WTC11 (cell line): ENCODE measurements around the gene NCAM2. TPM values are rescaled to one million over a fixed set of nuclear protein-coding genes. Genes with fewer than 3 reads are reported as not detected.

Source experiments
- ATAC-seq: fragments of 200-7000 bp; cut with Tn5 transposase; 2 replicates; pipeline ENCODE4 v1.10.0; 2021; ENCODE audit warnings: mild to moderate bottlenecking, moderate library complexity
- CTCF ChIA-PET: fragments of 300-600 bp; sonication (Branson Sonifier 250); formaldehyde crosslinking; loops from one replicate; lab custom pipeline; 2021; ENCODE audit warnings: antibody characterized with exemption; lab: Charles Lee
- POLR2A ChIA-PET: fragments of 350-600 bp; sonication (Branson Sonifier 250); formaldehyde crosslinking; loops from one replicate; lab custom pipeline; 2021; ENCODE audit warnings: antibody characterized with exemption; lab: Charles Lee
- DNase-seq: peaks from one replicate; pipeline ENCODE4 v3.0.0; 2021; ENCODE audit warnings: low spot score
- H3K27ac Mint-ChIP-seq: 2 replicates; pipeline ENCODE4 v1.8.0; 2021; ENCODE audit warnings: mixed read lengths
- H3K27me3 Mint-ChIP-seq: 2 replicates; pipeline ENCODE4 v1.8.0; 2021; ENCODE audit warnings: low read depth, mild to moderate bottlenecking, moderate library complexity, mixed read lengths
- H3K36me3 Mint-ChIP-seq: 2 replicates; pipeline ENCODE4 v1.8.0; 2021; ENCODE audit warnings: mixed read lengths
- H3K4me1 Mint-ChIP-seq: 2 replicates; pipeline ENCODE4 v1.8.0; 2022; ENCODE audit warnings: mixed read lengths
- H3K4me3 Mint-ChIP-seq: 2 replicates; pipeline ENCODE4 v1.8.0; 2021; ENCODE audit warnings: mild to moderate bottlenecking, moderate library complexity, mixed read lengths
- H3K9me3 Mint-ChIP-seq: 2 replicates; pipeline ENCODE4 v1.8.0; 2021; ENCODE audit warnings: mixed read lengths
- CREM ChIP-seq: sonication (generic); formaldehyde crosslinking; IDR thresholded peaks from 2 replicates; pipeline ENCODE4 v1.8.1; 2022; ENCODE audit warnings: mild to moderate bottlenecking, missing genetic modification reagents, moderate library complexity
- ETV6 ChIP-seq: sonication (generic); formaldehyde crosslinking; IDR thresholded peaks from 2 replicates; pipeline ENCODE4 v1.8.1; 2022; ENCODE audit warnings: mild to moderate bottlenecking, missing genetic modification reagents
- FOXJ3 ChIP-seq: sonication (generic); formaldehyde crosslinking; IDR thresholded peaks from 2 replicates; pipeline ENCODE4 v1.9.0; 2021; ENCODE audit warnings: missing genetic modification reagents, mild to moderate bottlenecking, borderline replicate concordance
- GTF2I ChIP-seq: fragments of 250-450 bp; sonication (Bioruptor Pico); conservative IDR thresholded peaks from 2 replicates; pipeline ENCODE4 v1.4.0; 2021; ENCODE audit warnings: mild to moderate bottlenecking
- MYBL2 ChIP-seq: sonication (generic); formaldehyde crosslinking; IDR thresholded peaks from 2 replicates; pipeline ENCODE4 v1.8.1; 2023; ENCODE audit warnings: mild to moderate bottlenecking, moderate library complexity, missing genetic modification reagents
- NFE2L1 ChIP-seq: sonication (generic); formaldehyde crosslinking; IDR thresholded peaks from 2 replicates; pipeline ENCODE4 v1.8.1; 2023; ENCODE audit warnings: missing genetic modification reagents
- NR2C2 ChIP-seq: sonication (generic); formaldehyde crosslinking; IDR thresholded peaks from 2 replicates; pipeline ENCODE4 v1.8.0; 2022; ENCODE audit warnings: mild to moderate bottlenecking, missing genetic modification reagents
- RORB ChIP-seq: fragments of 250-450 bp; sonication (Bioruptor Pico); IDR thresholded peaks from 2 replicates; pipeline ENCODE4 v1.9.0; 2021; ENCODE audit warnings: mild to moderate bottlenecking
- TCF7 ChIP-seq: sonication (generic); formaldehyde crosslinking; IDR thresholded peaks from 2 replicates; pipeline ENCODE4 v1.8.0; 2022; ENCODE audit warnings: mild to moderate bottlenecking, low read depth, missing genetic modification reagents, moderate library complexity
- ZBTB21 ChIP-seq: sonication (generic); formaldehyde crosslinking; IDR thresholded peaks from 2 replicates; pipeline ENCODE4 v1.8.1; 2023; ENCODE audit warnings: mild to moderate bottlenecking, missing genetic modification reagents, borderline replicate concordance
- ZNF396 ChIP-seq: fragments of 250-450 bp; sonication (Bioruptor Pico); IDR thresholded peaks from 2 replicates; pipeline ENCODE4 v1.8.0; 2021; ENCODE audit warnings: mild to moderate bottlenecking, moderate library complexity, borderline replicate concordance
- total RNA-seq: library from RNA; stranded (reverse); gene quantifications from 3 replicates; pipeline ENCODE4 v1.2.3, GENCODE V29; 2021
- TF ChIP-seq, protein P1 (sequence below): fragments of 200-600 bp; IDR thresholded peaks from 2 replicates; pipeline ENCODE4 v1.8.0; 2022; ENCODE audit warnings: antibody characterized with exemption
- TF ChIP-seq, protein P2 (sequence below): sonication (generic); formaldehyde crosslinking; conservative IDR thresholded peaks from 2 replicates; pipeline ENCODE4 v1.8.1; 2022; ENCODE audit warnings: mild to moderate bottlenecking, missing genetic modification reagents
- TF ChIP-seq, protein P3 (sequence below): fragments of 250-450 bp; sonication (Bioruptor Pico); IDR thresholded peaks from 2 replicates; pipeline ENCODE4 v2.1.2; 2022; ENCODE audit warnings: mild to moderate bottlenecking, moderate library complexity
- TF ChIP-seq, protein P4 (sequence below): sonication (generic); formaldehyde crosslinking; IDR thresholded peaks from 2 replicates; pipeline ENCODE4 v1.8.1; 2023; ENCODE audit warnings: mild to moderate bottlenecking, missing genetic modification reagents, moderate library complexity
- TF ChIP-seq, protein P5 (sequence below): sonication (generic); formaldehyde crosslinking; IDR thresholded peaks from 2 replicates; pipeline ENCODE4 v1.8.0; 2022; ENCODE audit warnings: mild to moderate bottlenecking, missing genetic modification reagents

The NCAM2 gene
- total RNA-seq, 1 experiment from 2014 or later: 1.6 TPM

DNA sequence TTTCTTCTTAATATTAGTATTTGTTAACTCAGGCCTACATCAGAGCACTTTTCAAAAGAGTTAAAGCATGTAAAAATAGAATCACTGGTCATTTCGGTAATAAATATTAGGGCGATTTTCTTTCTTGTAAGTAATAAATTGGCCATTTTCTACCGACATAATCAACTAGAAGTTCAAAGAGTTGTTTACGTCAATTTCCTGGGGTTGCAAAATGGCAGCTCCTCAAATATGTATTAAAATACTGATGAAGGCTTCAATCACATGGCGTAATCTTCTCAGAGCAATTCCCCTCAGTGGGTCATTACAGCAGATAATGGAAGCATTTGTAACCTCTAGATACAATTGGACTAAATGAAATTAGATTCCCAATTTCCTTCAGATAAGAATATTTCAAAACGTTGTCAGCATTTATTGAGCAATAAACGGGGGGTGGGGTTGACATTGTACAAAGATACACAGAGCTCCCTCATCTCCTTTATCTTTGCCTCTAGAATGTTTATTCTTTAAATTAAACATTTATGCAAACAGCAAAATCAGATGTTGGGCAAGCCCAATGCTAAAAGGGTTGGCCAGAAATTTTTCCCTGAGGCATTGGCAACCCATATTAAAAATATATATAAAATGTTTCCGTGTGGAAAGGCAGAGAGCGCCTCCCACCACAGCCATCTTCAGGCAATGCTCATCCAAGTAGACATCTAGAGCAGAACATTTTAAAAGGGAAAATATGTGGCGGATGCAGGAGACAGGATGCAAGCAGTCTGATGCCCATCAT is 240.6 kb downstream of the NCAM2 start:
- no peak for ATAC-seq
- no peak for TF ChIP-seq TCF7 (CRISPR knock-in tag)
- TF ChIP-seq, protein P1, sequence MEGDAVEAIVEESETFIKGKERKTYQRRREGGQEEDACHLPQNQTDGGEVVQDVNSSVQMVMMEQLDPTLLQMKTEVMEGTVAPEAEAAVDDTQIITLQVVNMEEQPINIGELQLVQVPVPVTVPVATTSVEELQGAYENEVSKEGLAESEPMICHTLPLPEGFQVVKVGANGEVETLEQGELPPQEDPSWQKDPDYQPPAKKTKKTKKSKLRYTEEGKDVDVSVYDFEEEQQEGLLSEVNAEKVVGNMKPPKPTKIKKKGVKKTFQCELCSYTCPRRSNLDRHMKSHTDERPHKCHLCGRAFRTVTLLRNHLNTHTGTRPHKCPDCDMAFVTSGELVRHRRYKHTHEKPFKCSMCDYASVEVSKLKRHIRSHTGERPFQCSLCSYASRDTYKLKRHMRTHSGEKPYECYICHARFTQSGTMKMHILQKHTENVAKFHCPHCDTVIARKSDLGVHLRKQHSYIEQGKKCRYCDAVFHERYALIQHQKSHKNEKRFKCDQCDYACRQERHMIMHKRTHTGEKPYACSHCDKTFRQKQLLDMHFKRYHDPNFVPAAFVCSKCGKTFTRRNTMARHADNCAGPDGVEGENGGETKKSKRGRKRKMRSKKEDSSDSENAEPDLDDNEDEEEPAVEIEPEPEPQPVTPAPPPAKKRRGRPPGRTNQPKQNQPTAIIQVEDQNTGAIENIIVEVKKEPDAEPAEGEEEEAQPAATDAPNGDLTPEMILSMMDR: no peak
- no peak for TF ChIP-seq ZNF396
- TF ChIP-seq, protein P2, sequence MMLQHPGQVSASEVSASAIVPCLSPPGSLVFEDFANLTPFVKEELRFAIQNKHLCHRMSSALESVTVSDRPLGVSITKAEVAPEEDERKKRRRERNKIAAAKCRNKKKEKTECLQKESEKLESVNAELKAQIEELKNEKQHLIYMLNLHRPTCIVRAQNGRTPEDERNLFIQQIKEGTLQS: no peak
- TF ChIP-seq, protein P3, sequence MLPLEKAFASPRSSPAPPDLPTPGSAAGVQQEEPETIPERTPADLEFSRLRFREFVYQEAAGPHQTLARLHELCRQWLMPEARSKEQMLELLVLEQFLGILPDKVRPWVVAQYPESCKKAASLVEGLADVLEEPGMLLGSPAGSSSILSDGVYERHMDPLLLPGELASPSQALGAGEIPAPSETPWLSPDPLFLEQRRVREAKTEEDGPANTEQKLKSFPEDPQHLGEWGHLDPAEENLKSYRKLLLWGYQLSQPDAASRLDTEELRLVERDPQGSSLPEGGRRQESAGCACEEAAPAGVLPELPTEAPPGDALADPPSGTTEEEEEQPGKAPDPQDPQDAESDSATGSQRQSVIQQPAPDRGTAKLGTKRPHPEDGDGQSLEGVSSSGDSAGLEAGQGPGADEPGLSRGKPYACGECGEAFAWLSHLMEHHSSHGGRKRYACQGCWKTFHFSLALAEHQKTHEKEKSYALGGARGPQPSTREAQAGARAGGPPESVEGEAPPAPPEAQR (CRISPR knock-in tag): no peak
- TF ChIP-seq CREM: no peak
- TF ChIP-seq RORB (CRISPR knock-in tag): no peak
- no peak for TF ChIP-seq MYBL2 (CRISPR knock-in tag)
- TF ChIP-seq, all 79 proteins: peak for 0
- DNase-seq: no peak
- H3K4me1 Mint-ChIP-seq: no peaks in the 10 kb centered on the region
- H3K27ac Mint-ChIP-seq: no peak overlapping the region
- CTCF ChIA-PET: no interaction called here
- POLR2A ChIA-PET: no interaction called here
- H3K9me3 Mint-ChIP-seq: no peaks in the 10 kb centered on the region
- no peaks in the 10 kb centered on the region for H3K27me3 Mint-ChIP-seq
- H3K36me3 Mint-ChIP-seq: no peaks in the 10 kb centered on the region
- H3K4me3 Mint-ChIP-seq: no peak overlapping the region

DNA sequence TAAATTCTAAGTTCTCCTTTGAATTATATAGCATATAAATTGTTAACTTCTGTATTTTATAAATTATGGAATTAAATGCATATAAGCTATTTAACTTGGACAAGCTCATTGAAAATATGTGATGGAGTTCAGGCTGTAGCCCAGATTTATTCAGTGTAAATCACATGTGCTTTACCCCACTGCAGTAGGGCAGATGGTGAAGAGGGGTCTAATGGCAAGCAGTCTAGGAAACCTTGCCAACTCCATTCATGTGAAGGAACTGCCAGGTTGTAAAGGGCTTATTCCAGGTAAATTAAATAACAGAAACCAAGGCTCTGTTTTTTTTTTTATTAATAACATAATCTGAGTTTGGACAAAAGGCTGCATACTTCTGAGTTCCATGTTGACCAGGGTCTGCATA is 243.2 kb downstream of the NCAM2 start:
- no peaks in the 10 kb centered on the region for H3K36me3 Mint-ChIP-seq
- H3K9me3 Mint-ChIP-seq: peaks cover 3% of the 10 kb centered on the region
- ChIA-PET CTCF (no interaction called here), POLR2A (no interaction called here)
- TF ChIP-seq, protein P4, sequence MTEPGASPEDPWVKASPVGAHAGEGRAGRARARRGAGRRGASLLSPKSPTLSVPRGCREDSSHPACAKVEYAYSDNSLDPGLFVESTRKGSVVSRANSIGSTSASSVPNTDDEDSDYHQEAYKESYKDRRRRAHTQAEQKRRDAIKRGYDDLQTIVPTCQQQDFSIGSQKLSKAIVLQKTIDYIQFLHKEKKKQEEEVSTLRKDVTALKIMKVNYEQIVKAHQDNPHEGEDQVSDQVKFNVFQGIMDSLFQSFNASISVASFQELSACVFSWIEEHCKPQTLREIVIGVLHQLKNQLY (CRISPR knock-in tag): no peak
- TF ChIP-seq, protein P5, sequence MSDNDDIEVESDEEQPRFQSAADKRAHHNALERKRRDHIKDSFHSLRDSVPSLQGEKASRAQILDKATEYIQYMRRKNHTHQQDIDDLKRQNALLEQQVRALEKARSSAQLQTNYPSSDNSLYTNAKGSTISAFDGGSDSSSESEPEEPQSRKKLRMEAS (CRISPR knock-in tag): no peak
- TF ChIP-seq, protein P2: no peak
- TF ChIP-seq ETV6 (CRISPR knock-in tag) (no peak), ZBTB21 (CRISPR knock-in tag) (no peak), FOXJ3 (CRISPR knock-in tag) (no peak)
- no peaks in the 10 kb centered on the region for H3K4me1 Mint-ChIP-seq
- DNase-seq: no peak
- H3K4me3 Mint-ChIP-seq: no peak overlapping the region
- H3K27ac Mint-ChIP-seq: no peak overlapping the region
- no peaks in the 10 kb centered on the region for H3K27me3 Mint-ChIP-seq
- no peak for ATAC-seq

DNA sequence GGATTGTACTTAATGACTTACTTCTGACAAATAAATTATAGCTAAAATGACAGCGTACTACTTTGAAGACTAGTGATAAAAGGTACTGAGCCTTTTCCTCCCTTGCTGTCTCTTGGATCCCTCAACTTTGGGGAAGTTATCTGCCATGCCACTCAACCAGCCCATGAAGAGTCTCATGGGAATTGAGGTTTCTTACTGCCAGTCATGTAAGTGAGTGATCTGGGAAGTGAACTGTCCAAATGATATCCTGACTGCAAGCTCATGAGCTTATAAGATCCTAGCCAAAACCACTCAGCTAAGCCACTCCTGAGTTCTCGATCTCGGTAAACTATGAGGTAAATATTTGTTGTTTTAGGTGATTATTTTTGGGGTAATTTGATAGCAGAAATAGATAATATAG is 247.8 kb downstream of the NCAM2 start:
- DNase-seq (no peak), ATAC-seq (no peak)
- Mint-ChIP-seq H3K4me3 (no peak overlapping the region), H3K36me3 (no peaks in the 10 kb centered on the region), H3K9me3 (peaks cover 9% of the 10 kb centered on the region), H3K27ac (no peak overlapping the region), H3K4me1 (no peaks in the 10 kb centered on the region)
- ChIA-PET CTCF (no interaction called here), POLR2A (no interaction called here)
- TF ChIP-seq TCF7 (CRISPR knock-in tag) (no peak), GTF2I (no peak), NFE2L1 (CRISPR knock-in tag) (no peak), NR2C2 (no peak)
- TF ChIP-seq, protein P2: no peak
- TF ChIP-seq, all 79 proteins: peak for 0
- H3K27me3 Mint-ChIP-seq: no peaks in the 10 kb centered on the region; the same call in 1 of the 2 replicates
